GM12878 (cell line): ENCODE measurements around the gene MAPT. TPM values are rescaled to one million over a fixed set of nuclear protein-coding genes. Genes with fewer than 3 reads are reported as not detected.

Experiments used
- ATAC-seq: fragments of 200-7000 bp; cut with Tn5 transposase; 3 replicates; pipeline ENCODE4 v1.9.1; 2020; ENCODE audit warnings: mild to moderate bottlenecking, moderate library complexity
- BruUV-seq: library from RNA; stranded (reverse); fragments of 400-500 nt; replicated peaks from 2 replicates; lab custom pipeline; 2021; lab: Mats Ljungman, UMichigan
- CTCF ChIA-PET: fragments of 300-600 bp; sonication (Branson Sonifier 250); formaldehyde crosslinking; extraction: SDS; loops from one replicate; lab custom pipeline; 2021; ENCODE audit warnings: inconsistent platforms; lab: Yijun Ruan, JAX
- POLR2A ChIA-PET: fragments of 350-600 bp; formaldehyde crosslinking; extraction: SDS; loops from one replicate; lab custom pipeline; 2021; ENCODE audit warnings: inconsistent platforms; lab: Charles Lee
- RAD21 ChIA-PET: fragments of 300-600 bp; sonication (Branson Sonifier 250); formaldehyde crosslinking; loops from one replicate; lab custom pipeline; 2023; ENCODE audit warnings: antibody characterized with exemption; ENCODE audit not compliant: unreplicated experiment; lab: Charles Lee
- SMC1A ChIA-PET: fragments of 300-600 bp; sonication (Branson Sonifier 250); formaldehyde crosslinking; loops from one replicate; lab custom pipeline; 2023; ENCODE audit not compliant: unreplicated experiment, uncharacterized antibody; lab: Charles Lee
- DNase-seq: peaks from one replicate; pipeline ENCODE4 v3.0.0-alpha.2; 2011; ENCODE audit warnings: low read depth, low spot score
- FAIRE-seq: peaks from 3 replicates; lab custom pipeline; 2011; peaks lifted over from hg19 to GRCh38; lab: Jason Lieb, UNC
- H2AFZ ChIP-seq: 2 replicates; pipeline ENCODE4 v1.6.0; 2011; ENCODE audit warnings: low read depth, low read length, control low read depth; ENCODE audit not compliant: control insufficient read depth
- H3K27ac ChIP-seq: 2 replicates; pipeline ENCODE4 v1.5.1; 2011; ENCODE audit warnings: control low read depth; ENCODE audit not compliant: control insufficient read depth, insufficient read depth
- H3K27me3 ChIP-seq, 2 experiments: replicated peaks in 1 of 2; 2 replicates each; pipeline versions ENCODE4 v1.6.0 to v1.6.1; 2011; ENCODE audit warnings: low read length in 1 of 2; ENCODE audit not compliant: control insufficient read depth in 2 of 2, insufficient read depth in 2 of 2
- H3K36me3 ChIP-seq, 2 experiments: 2 replicates each; pipeline ENCODE4 v1.5.1; 2011; ENCODE audit warnings: low read length in 1 of 2; ENCODE audit not compliant: control insufficient read depth in 2 of 2, insufficient read depth in 2 of 2
- H3K4me1 ChIP-seq: 2 replicates; pipeline ENCODE4 v1.6.1; 2011; ENCODE audit warnings: mild to moderate bottlenecking, low read length, moderate library complexity, mixed read lengths; ENCODE audit not compliant: control insufficient read depth, insufficient read depth
- H3K4me2 ChIP-seq: 2 replicates; pipeline ENCODE4 v1.6.0; 2011; ENCODE audit warnings: control low read depth; ENCODE audit not compliant: control insufficient read depth, insufficient read depth
- H3K4me3 ChIP-seq: fragments of 200-600 bp; sonication (generic); 2 replicates; pipeline ENCODE4 v1.5.1; 2016
- H3K79me2 ChIP-seq: 2 replicates; pipeline ENCODE4 v1.6.0; 2011; ENCODE audit warnings: low read length; ENCODE audit not compliant: control insufficient read depth, insufficient read depth
- H3K9ac ChIP-seq: 2 replicates; pipeline ENCODE4 v1.8.0; 2011; ENCODE audit warnings: low read length, control low read depth, mixed read lengths; ENCODE audit not compliant: control insufficient read depth, insufficient read depth
- H3K9me3 ChIP-seq: replicated peaks from 3 replicates; pipeline ENCODE4 v1.5.1; 2011; ENCODE audit warnings: mild to moderate bottlenecking, low read length; ENCODE audit not compliant: control insufficient read depth, insufficient read depth
- H4K20me1 ChIP-seq: 2 replicates; pipeline ENCODE4 v1.6.0; 2011; ENCODE audit not compliant: control insufficient read depth, insufficient read depth
- CBFB ChIP-seq: IDR thresholded peaks from 2 replicates; pipeline ENCODE4 v1.6.1; 2016; ENCODE audit warnings: antibody characterized with exemption, low read depth
- GATAD2B ChIP-seq: fragments of 450-650 bp; conservative IDR thresholded peaks from 2 replicates; pipeline ENCODE4 v1.6.1; 2017; ENCODE audit warnings: low read depth, mild to moderate bottlenecking, moderate library complexity
- NR2C1 ChIP-seq: fragments of 450-650 bp; IDR thresholded peaks from 2 replicates; pipeline ENCODE4 v1.6.1; 2017; ENCODE audit warnings: antibody characterized with exemption, mild to moderate bottlenecking, moderate library complexity
- PAX5 ChIP-seq: IDR thresholded peaks from 2 replicates; pipeline ENCODE4 v1.6.1; 2011; ENCODE audit warnings: low read depth, low read length, borderline replicate concordance
- RELA ChIP-seq: fragments of 450-650 bp; IDR thresholded peaks from 2 replicates; pipeline ENCODE4 v1.8.0; 2014; ENCODE audit warnings: borderline replicate concordance; ENCODE audit not compliant: partially characterized antibody
- RFX5 ChIP-seq: IDR thresholded peaks from 2 replicates; pipeline ENCODE4 v1.6.1; 2011; ENCODE audit warnings: low read depth, low read length, improper control_type of control experiment
- SREBF2 ChIP-seq: IDR thresholded peaks from 2 replicates; pipeline ENCODE4 v1.6.1; 2012; ENCODE audit warnings: mild to moderate bottlenecking, low read length
- WGBS: methylation state at CpG from one replicate; pipeline ENCODE4 v1.1.6; 2016; ENCODE audit warnings: low lambda C conversion rate; ENCODE audit not compliant: insufficient replicate concordance, insufficient coverage; ENCODE audit errors: missing lambda C conversion rate; 5-methylcytosine and 5-hydroxymethylcytosine counted together
- in situ Hi-C: fragments of 300-500 bp; cut with MboI; formaldehyde crosslinking; loops from 9 replicates; pipeline ENCODE4 v1.14.3; 2018; ENCODE audit warnings: mixed read lengths
- intact Hi-C: fragments of 100-400 bp; cut with micrococcal nuclease; formaldehyde crosslinking; loops from one replicate; pipeline ENCODE4 v1.14.2; 2022; ENCODE audit not compliant: unreplicated experiment
- polyA plus RNA-seq, 11 experiments: library from polyadenylated mRNA; depleted of rRNA in 4 of 11; unstranded in 6 of 11; stranded (reverse) in 5 of 11; fragments of >200 nt; fragmentation: Nextera tagmentation in 4 of 11; fragmentation: Illumina TruSeq in 1 of 11; extraction: Ambion mirVana in 4 of 11; extraction: Trizol in 1 of 11; gene quantifications; 1 replicate in 1 of 11; 2 replicates in 10 of 11; pipeline versions ENCODE4 v1.2.1 to v1.2.3, GENCODE V29; 2011 to 2016; ENCODE audit warnings: inconsistent platforms in 2 of 11, missing spikeins in 2 of 11, low read depth in 1 of 11
- total RNA-seq, 4 experiments: library from RNA; depleted of rRNA in 3 of 4; stranded (reverse); fragments of >200 nt in 3 of 4; fragmentation: Illumina TruSeq in 1 of 4; extraction: Trizol in 1 of 4; gene quantifications; 2 replicates each; pipeline versions ENCODE4 v1.2.1 to v1.2.3, GENCODE V29; 2013 to 2021
- TF ChIP-seq, protein P1 (sequence below): IDR thresholded peaks from 2 replicates; pipeline ENCODE4 v1.6.1; 2011; ENCODE audit warnings: low read depth, low read length, improper control_type of control experiment, borderline replicate concordance

The MAPT gene
- total and polyA plus RNA-seq, 10 of the 15 experiments (the other 5 are each of a cell fraction or from before 2014, with no cell fraction given) = under 0.01 to 0.05 (median 0.03) TPM; not detected in 7

GRCh38 chr17:45969726-45970125 lies 75.4 kb downstream of the MAPT start (continued):
- TF ChIP-seq, protein P1, sequence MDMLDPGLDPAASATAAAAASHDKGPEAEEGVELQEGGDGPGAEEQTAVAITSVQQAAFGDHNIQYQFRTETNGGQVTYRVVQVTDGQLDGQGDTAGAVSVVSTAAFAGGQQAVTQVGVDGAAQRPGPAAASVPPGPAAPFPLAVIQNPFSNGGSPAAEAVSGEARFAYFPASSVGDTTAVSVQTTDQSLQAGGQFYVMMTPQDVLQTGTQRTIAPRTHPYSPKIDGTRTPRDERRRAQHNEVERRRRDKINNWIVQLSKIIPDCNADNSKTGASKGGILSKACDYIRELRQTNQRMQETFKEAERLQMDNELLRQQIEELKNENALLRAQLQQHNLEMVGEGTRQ = no peak
- TF ChIP-seq CBFB (no peak), RFX5 (no peak), NR2C1 (no peak)
- TF ChIP-seq, all 136 proteins: peak for 0

- Histone ChIP-seq H3K4me2 (no peak overlapping the region), H2AFZ (no peak overlapping the region), H4K20me1 (no peaks in the 10 kb centered on the region), H3K79me2 (no peaks in the 10 kb centered on the region), H3K4me3 (no peak overlapping the region), H3K27ac (no peak overlapping the region), H3K4me1 (no peaks in the 10 kb centered on the region), H3K27me3 (no peaks in the 10 kb centered on the region; a peak in 3 of 4 replicates), H3K9me3 (no peaks in the 10 kb centered on the region; the same call in 2 of the 3 replicates), H3K9ac (no peak overlapping the region), H3K36me3 (no peaks in the 10 kb centered on the region)
- ATAC-seq (no peak), FAIRE-seq (no peak), DNase-seq (no peak)
- no TSS peak for BruUV-seq
- RAD21 ChIA-PET = no interaction called here
- WGBS = 55% methylated on average over 3 of the region's 3 CpGs
- TF ChIP-seq GATAD2B (no peak), SREBF2 (no peak), RELA (no peak), PAX5 (no peak)
- SMC1A ChIA-PET = no interaction called here
- in situ Hi-C loops = no loop called here
- CTCF ChIA-PET = no interaction called here
- intact Hi-C loops = no loop called here
- POLR2A ChIA-PET = no interaction called here
Measured at GRCh38 chr17:45970659-45971058, 76.3 kb downstream of the MAPT start.
